Right lobe of liver (tissue), 4 donors: ENCODE data around the gene ANAPC15.

Source experiments
- POLR2A ChIP-seq: fragments of 450-650 bp; IDR thresholded peaks from one replicate; pipeline ENCODE4 v1.6.1; 2017; ENCODE audit warnings: antibody characterized with exemption, mild to moderate bottlenecking
- TF ChIP-seq, protein P1 (sequence below), 4 donors: fragments of 200-600 bp in 3 of 4; fragments of 450-650 bp in 1 of 4; IDR thresholded peaks; one replicate each; pipeline versions ENCODE4 v1.5.1 to v1.8.0; 2016 to 2022; ENCODE audit warnings: antibody characterized with exemption in 4 of 4, mild to moderate bottlenecking in 2 of 4
- donor health status: DM: no; HTN: no; CAD: no.
- donor health status: DM: no; HTN: no; CAD: no.
- donor health status: DM: no; HTN: yes; CAD: no.

- TF ChIP-seq, protein P1, sequence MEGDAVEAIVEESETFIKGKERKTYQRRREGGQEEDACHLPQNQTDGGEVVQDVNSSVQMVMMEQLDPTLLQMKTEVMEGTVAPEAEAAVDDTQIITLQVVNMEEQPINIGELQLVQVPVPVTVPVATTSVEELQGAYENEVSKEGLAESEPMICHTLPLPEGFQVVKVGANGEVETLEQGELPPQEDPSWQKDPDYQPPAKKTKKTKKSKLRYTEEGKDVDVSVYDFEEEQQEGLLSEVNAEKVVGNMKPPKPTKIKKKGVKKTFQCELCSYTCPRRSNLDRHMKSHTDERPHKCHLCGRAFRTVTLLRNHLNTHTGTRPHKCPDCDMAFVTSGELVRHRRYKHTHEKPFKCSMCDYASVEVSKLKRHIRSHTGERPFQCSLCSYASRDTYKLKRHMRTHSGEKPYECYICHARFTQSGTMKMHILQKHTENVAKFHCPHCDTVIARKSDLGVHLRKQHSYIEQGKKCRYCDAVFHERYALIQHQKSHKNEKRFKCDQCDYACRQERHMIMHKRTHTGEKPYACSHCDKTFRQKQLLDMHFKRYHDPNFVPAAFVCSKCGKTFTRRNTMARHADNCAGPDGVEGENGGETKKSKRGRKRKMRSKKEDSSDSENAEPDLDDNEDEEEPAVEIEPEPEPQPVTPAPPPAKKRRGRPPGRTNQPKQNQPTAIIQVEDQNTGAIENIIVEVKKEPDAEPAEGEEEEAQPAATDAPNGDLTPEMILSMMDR (IDR thresholded peaks at IDR 0.05) = no peak
- no peak for TF ChIP-seq POLR2A
Measured at GRCh38 chr11:72100009-72100408, 12.5 kb downstream of the ANAPC15 start.
